ENCODE data around the gene ETV6.

GRCh38 chr12:11732715-11733114, 83.2 kb downstream of the ETV6 start:
- TF ChIP-seq CTCF (conservative IDR thresholded peaks at IDR 0.05 in 1 of 2, IDR thresholded peaks at IDR 0.05 in 1 of 2; ENCODE audit: extremely low read depth in 1 of 2, insufficient read depth in 1 of 2, low read depth in 1 of 2, low read length in 2 of 2) (no peak), EZH2 (IDR thresholded peaks at IDR 0.05; ENCODE audit: borderline replicate concordance, low read length) (no peak)

All from mammary epithelial cell (primary cell).